Liver (tissue), 9 donors: ENCODE data around the gene PARVB. TPM values are rescaled to one million over a fixed set of nuclear protein-coding genes. Genes with fewer than 3 reads are reported as not detected.

Experiments
- DNase-seq: peaks from one replicate; pipeline ENCODE4 v3.0.0-alpha.2; 2017; ENCODE audit warnings: low spot score
- H3K27ac ChIP-seq, 2 donors: one replicate each; pipeline ENCODE4 v1.7.0; 2013; ENCODE audit warnings: inconsistent platforms in 2 of 2, low read length in 2 of 2, control low read depth in 1 of 2, low read depth in 1 of 2, mild to moderate bottlenecking in 1 of 2
- H3K27me3 ChIP-seq, 4 donors: one replicate each; pipeline versions ENCODE4 v1.6.1 to v1.7.0; 2013; ENCODE audit warnings: low read length in 3 of 4, inconsistent platforms in 1 of 4, mild to moderate bottlenecking in 1 of 4, moderate library complexity in 1 of 4; ENCODE audit not compliant: control insufficient read depth in 4 of 4, insufficient read depth in 4 of 4
- H3K36me3 ChIP-seq, 4 donors: one replicate each; pipeline versions ENCODE4 v1.6.1 to v1.7.0; 2013; ENCODE audit warnings: low read length in 3 of 4, mild to moderate bottlenecking in 3 of 4, low read depth in 1 of 4, moderate library complexity in 1 of 4; ENCODE audit not compliant: control insufficient read depth in 4 of 4, insufficient read depth in 3 of 4
- H3K4me1 ChIP-seq, 4 donors: one replicate each; pipeline versions ENCODE4 v1.6.1 to v1.7.0; 2013; ENCODE audit warnings: low read length in 3 of 4, mild to moderate bottlenecking in 3 of 4, moderate library complexity in 1 of 4; ENCODE audit not compliant: control insufficient read depth in 4 of 4, insufficient read depth in 4 of 4
- H3K4me3 ChIP-seq, 3 donors: one replicate each; pipeline versions ENCODE4 v1.6.1 to v1.7.0; 2013; ENCODE audit warnings: low read length in 3 of 3, control low read depth in 1 of 3, low read depth in 1 of 3, mild to moderate bottlenecking in 1 of 3
- H3K9ac ChIP-seq, 2 donors: one replicate each; pipeline ENCODE4 v1.7.0; 2013; ENCODE audit warnings: low read length in 2 of 2, mild to moderate bottlenecking in 2 of 2, moderate library complexity in 2 of 2, control low read depth in 1 of 2, low read depth in 1 of 2
- H3K9me3 ChIP-seq, 4 donors: one replicate each; pipeline versions ENCODE4 v1.6.1 to v1.7.0; 2013; ENCODE audit warnings: low read length in 3 of 4; ENCODE audit not compliant: control insufficient read depth in 4 of 4
- ATF3 ChIP-seq: IDR thresholded peaks from 2 replicates; pipeline ENCODE4 v1.6.1; 2016; ENCODE audit warnings: antibody characterized with exemption
- CTCF ChIP-seq: fragments of 150-350 bp; IDR thresholded peaks from 2 replicates; pipeline ENCODE4 v1.5.1; 2017; ENCODE audit warnings: improper control_type of control experiment, low read depth, low read length; ENCODE audit not compliant: missing input control
- EGR1 ChIP-seq, 2 donors: IDR thresholded peaks; 2 replicates each; pipeline ENCODE4 v1.6.1; 2016 to 2018; ENCODE audit warnings: antibody characterized with exemption in 2 of 2, low read depth in 2 of 2
- FOXA1 ChIP-seq: IDR thresholded peaks from 2 replicates; pipeline ENCODE4 v1.6.1; 2016; ENCODE audit warnings: antibody characterized with exemption
- FOXA2 ChIP-seq: IDR thresholded peaks from 2 replicates; pipeline ENCODE4 v1.6.1; 2016; ENCODE audit warnings: antibody characterized with exemption
- GABPA ChIP-seq, 2 donors: IDR thresholded peaks in 1 of 2; conservative IDR thresholded peaks in 1 of 2; 2 replicates each; pipeline ENCODE4 v1.6.1; 2016; ENCODE audit warnings: antibody characterized with exemption in 2 of 2, mild to moderate bottlenecking in 1 of 2, moderate library complexity in 1 of 2
- HNF4A ChIP-seq, 2 donors: conservative IDR thresholded peaks; 2 replicates each; pipeline ENCODE4 v1.6.1; 2016; ENCODE audit warnings: antibody characterized with exemption in 2 of 2, mild to moderate bottlenecking in 2 of 2
- HNF4G ChIP-seq: IDR thresholded peaks from 2 replicates; pipeline ENCODE4 v1.6.1; 2016; ENCODE audit warnings: antibody characterized with exemption
- JUND ChIP-seq, 2 donors: IDR thresholded peaks; 2 replicates each; pipeline ENCODE4 v1.6.1; 2016; ENCODE audit warnings: antibody characterized with exemption in 2 of 2
- MAX ChIP-seq: IDR thresholded peaks from 2 replicates; pipeline ENCODE4 v1.6.1; 2016; ENCODE audit warnings: antibody characterized with exemption
- NR2F2 ChIP-seq: IDR thresholded peaks from 2 replicates; pipeline ENCODE4 v1.6.1; 2016; ENCODE audit warnings: antibody characterized with exemption
- RAD21 ChIP-seq, 2 donors: IDR thresholded peaks; 2 replicates each; pipeline ENCODE4 v1.6.1; 2016; ENCODE audit warnings: antibody characterized with exemption in 2 of 2, mild to moderate bottlenecking in 2 of 2
- REST ChIP-seq: IDR thresholded peaks from 2 replicates; pipeline ENCODE4 v1.6.1; 2016; ENCODE audit warnings: antibody characterized with exemption, mild to moderate bottlenecking
- RXRA ChIP-seq, 2 donors: IDR thresholded peaks; 2 replicates each; pipeline ENCODE4 v1.6.1; 2017 to 2018; ENCODE audit warnings: antibody characterized with exemption in 2 of 2, mild to moderate bottlenecking in 1 of 2
- SP1 ChIP-seq: IDR thresholded peaks from 2 replicates; pipeline ENCODE4 v1.6.1; 2018; ENCODE audit warnings: antibody characterized with exemption, mild to moderate bottlenecking
- TAF1 ChIP-seq: conservative IDR thresholded peaks from 2 replicates; pipeline ENCODE4 v1.6.1; 2016; ENCODE audit warnings: antibody characterized with exemption, mild to moderate bottlenecking
- YY1 ChIP-seq: IDR thresholded peaks from 2 replicates; pipeline ENCODE4 v1.6.1; 2016; ENCODE audit warnings: antibody characterized with exemption, mild to moderate bottlenecking
- ZBTB33 ChIP-seq: IDR thresholded peaks from 2 replicates; pipeline ENCODE4 v1.6.1; 2016; ENCODE audit warnings: antibody characterized with exemption
- WGBS: extraction: QIAGEN DNeasy Blood & Tissue Kit; methylation state at CpG from one replicate; pipeline ENCODE4 v1.1.7; 2013; 5-methylcytosine and 5-hydroxymethylcytosine counted together
- polyA plus RNA-seq, 2 donors: library from polyadenylated mRNA; stranded (reverse) in 1 of 2; unstranded in 1 of 2; fragments of 200-250 nt in 1 of 2; fragments of >200 nt in 1 of 2; fragmentation: Nextera tagmentation in 1 of 2; extraction: Ambion mirVana in 1 of 2; gene quantifications; one replicate each; pipeline versions ENCODE4 v1.2.1 to v1.2.3, GENCODE V29; 2013 to 2015
- total RNA-seq, 2 donors: library from RNA; depleted of rRNA; stranded (reverse); fragments of >200 nt; gene quantifications; one replicate each; pipeline ENCODE4 v1.2.3, GENCODE V29; 2014
- donor health status: healthy.
- donor health status: healthy.
- donor health status: healthy.
- donor health status: healthy.
- donor health status: healthy.

The PARVB gene
- total and polyA plus RNA-seq, 4 donors, result 3.2 to 55.5 (median 17.7) TPM

- no peak for DNase-seq
Observed at GRCh38 chr22:44142421-44143104, 118.5 kb downstream of the PARVB start.

GRCh38 chr22:44143105-44143474 is 119.0 kb downstream of the PARVB start:
- no peak for DNase-seq
- Histone ChIP-seq H3K4me1 (no peaks in the 10 kb centered on the region), H3K27me3 (no peaks in the 10 kb centered on the region), H3K9me3 (no peaks in the 10 kb centered on the region), H3K9ac (no peak overlapping the region), H3K4me3 (no peak overlapping the region), H3K27ac (no peak overlapping the region), H3K36me3 (no peaks in the 10 kb centered on the region)
- TF ChIP-seq ATF3 (no peak), REST (no peak), ZBTB33 (no peak), HNF4A (conservative IDR thresholded peaks at IDR 0.05) (no peak), FOXA2 (no peak), RXRA (IDR thresholded peaks at IDR 0.05) (no peak), HNF4G (no peak), YY1 (no peak), FOXA1 (no peak), SP1 (no peak), EGR1 (IDR thresholded peaks at IDR 0.05; ENCODE audit: low read depth in 2 of 2) (no peak), NR2F2 (no peak), TAF1 (no peak), MAX (no peak), CTCF (no peak), GABPA (IDR thresholded peaks at IDR 0.05 in 1 of 2, conservative IDR thresholded peaks at IDR 0.05 in 1 of 2) (no peak), JUND (IDR thresholded peaks at IDR 0.05) (no peak)
- WGBS, result 65% methylated on average over 4 of the region's 4 CpGs

More at GRCh38 chr22:44142421-44143104, 118.5 kb downstream of the PARVB start:
- H3K27me3 ChIP-seq, result no peaks in the 10 kb centered on the region
- H3K4me1 ChIP-seq, result no peaks in the 10 kb centered on the region
- no peak overlapping the region for H3K4me3 ChIP-seq
- H3K27ac ChIP-seq, result no peak overlapping the region
- H3K36me3 ChIP-seq, result no peaks in the 10 kb centered on the region
- WGBS, result 94% methylated on average over 16 of the region's 16 CpGs
- TF ChIP-seq HNF4G, result no peak
- TF ChIP-seq RAD21 (IDR thresholded peaks at IDR 0.05), result no peak
- TF ChIP-seq MAX, result no peak
- no peak for TF ChIP-seq FOXA1
- no peak for TF ChIP-seq ATF3
- no peak for TF ChIP-seq GABPA (IDR thresholded peaks at IDR 0.05 in 1 of 2, conservative IDR thresholded peaks at IDR 0.05 in 1 of 2)
- no peak overlapping the region for H3K9ac ChIP-seq
- no peaks in the 10 kb centered on the region for H3K9me3 ChIP-seq
